Kidney epithelial cell (primary cell): ENCODE measurements around the gene ABHD2. TPM values are rescaled to one million over a fixed set of nuclear protein-coding genes. Genes with fewer than 3 reads are reported as not detected.
A peak's percentile ranks its signal among the peaks of the same experiment; 100 is the strongest.

Source experiments
- DNase-seq: peaks from one replicate; pipeline ENCODE4 v3.0.0-alpha.2; 2010; ENCODE audit warnings: low read depth
- H3K27me3 ChIP-seq: 2 replicates; pipeline ENCODE4 v1.6.0; 2011; ENCODE audit warnings: low read length; ENCODE audit not compliant: control insufficient read depth, insufficient read depth
- H3K36me3 ChIP-seq: 2 replicates; pipeline ENCODE4 v1.5.1; 2011; ENCODE audit warnings: low read length; ENCODE audit not compliant: control insufficient read depth, insufficient read depth
- H3K4me3 ChIP-seq: 2 replicates; pipeline ENCODE4 v1.5.1; 2011; ENCODE audit warnings: low read depth, mild to moderate bottlenecking, control low read depth, low read length
- CTCF ChIP-seq: IDR thresholded peaks from 2 replicates; pipeline ENCODE4 v1.5.1; 2011; ENCODE audit warnings: mild to moderate bottlenecking, moderate library complexity, low read length, control low read depth, inconsistent platforms; ENCODE audit not compliant: insufficient read depth, poor library complexity, severe bottlenecking
- total RNA-seq: library from RNA; depleted of rRNA; stranded (reverse); fragments of >200 nt; gene quantifications from 2 replicates; pipeline ENCODE4 v1.2.3, GENCODE V29; 2015

Gene ABHD2
- total RNA-seq, 1 donor from 2014 or later = 39.7 TPM

GRCh38 chr15:89099968-89100367 lies 11.7 kb downstream of the ABHD2 start:
- no peaks in the 10 kb centered on the region for H3K36me3 ChIP-seq
- DNase-seq = no peak
- no peaks in the 10 kb centered on the region for H3K27me3 ChIP-seq
- no peak for TF ChIP-seq CTCF
- H3K4me3 ChIP-seq = no peak overlapping the region

- no peaks in the 10 kb centered on the region for H3K27me3 ChIP-seq
- H3K36me3 ChIP-seq = no peaks in the 10 kb centered on the region
- DNase-seq = peak; percentile 100
- no peak for TF ChIP-seq CTCF
- H3K4me3 ChIP-seq = no peak overlapping the region
Measured at GRCh38 chr15:89101302-89102193, 13.3 kb downstream of the ABHD2 start.

GRCh38 chr15:89103481-89104171 lies 15.4 kb downstream of the ABHD2 start:
- TF ChIP-seq CTCF = no peak
- no peak for DNase-seq

GRCh38 chr15:89104172-89104564 lies 15.9 kb downstream of the ABHD2 start:
- no peak for DNase-seq

More at GRCh38 chr15:89103481-89104171, 15.4 kb downstream of the ABHD2 start:
- Histone ChIP-seq H3K4me3 (no peak overlapping the region), H3K27me3 (no peaks in the 10 kb centered on the region), H3K36me3 (no peaks in the 10 kb centered on the region)

GRCh38 chr15:89105147-89105546 lies 16.9 kb downstream of the ABHD2 start:
- H3K4me3 ChIP-seq = no peak overlapping the region

More at GRCh38 chr15:89104172-89104564, 15.9 kb downstream of the ABHD2 start:
- H3K4me3 ChIP-seq = no peak overlapping the region
- H3K36me3 ChIP-seq = no peaks in the 10 kb centered on the region
- no peaks in the 10 kb centered on the region for H3K27me3 ChIP-seq
- TF ChIP-seq CTCF = no peak

More at GRCh38 chr15:89105147-89105546, 16.9 kb downstream of the ABHD2 start:
- Histone ChIP-seq H3K36me3 (no peaks in the 10 kb centered on the region), H3K27me3 (no peaks in the 10 kb centered on the region)
- no peak for TF ChIP-seq CTCF
- peak; percentile 90 for DNase-seq
